Measurements from ENCODE around the gene CBX4. TPM values are rescaled to one million over a fixed set of nuclear protein-coding genes. Genes with fewer than 3 reads are reported as not detected.

The CBX4 gene
- total RNA-seq, 1 donor from 2014 or later: 16.9 TPM

DNA sequence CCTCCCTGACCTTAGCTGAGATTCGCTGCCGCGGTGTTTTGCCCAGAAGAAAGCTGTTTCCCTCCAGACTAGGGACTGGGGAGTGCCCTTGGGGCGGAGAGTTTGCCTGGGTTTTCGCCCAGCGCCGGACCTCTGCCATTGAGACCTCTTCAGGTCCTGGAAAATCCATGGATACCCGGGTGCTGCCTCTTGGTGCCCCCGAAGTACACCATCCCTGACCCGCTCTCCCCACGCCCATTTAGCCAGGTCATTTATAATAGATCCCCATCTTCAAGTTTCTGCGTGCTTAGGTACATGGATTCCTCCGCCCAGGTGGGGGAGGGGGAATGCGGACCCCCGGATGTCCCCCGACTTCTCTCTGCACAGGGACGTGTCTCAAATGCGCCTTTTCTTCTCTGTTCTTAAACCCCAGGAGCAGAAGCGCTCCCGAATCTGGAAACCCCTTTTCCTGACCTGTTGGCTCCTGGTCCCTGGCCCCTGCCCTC lies 27.3 kb downstream of the CBX4 start:
- H3K36me3 Mint-ChIP-seq (ENCODE audit: low read depth, unreplicated experiment): peaks cover 2% of the 10 kb centered on the region
- H3K27me3 Mint-ChIP-seq (ENCODE audit: low read depth, unreplicated experiment): peaks cover 50% of the 10 kb centered on the region
- Histone ChIP-seq H3K36me3 (ENCODE audit: insufficient read depth, low read length) (no peaks in the 10 kb centered on the region), H3K4me1 (ENCODE audit: insufficient read depth, low read length) (peaks cover 20% of the 10 kb centered on the region), H3K9ac (ENCODE audit: low read length) (no peak overlapping the region), H3K27ac (ENCODE audit: low read depth, low read length) (no peak overlapping the region), H3K9me3 (ENCODE audit: insufficient read depth, low read depth, low read length) (no peaks in the 10 kb centered on the region), H3K4me3 (ENCODE audit: insufficient read depth, low read depth, low read length) (no peak overlapping the region), H3K4me2 (ENCODE audit: low read length) (peak overlapping the region; percentile 81), H2AFZ (ENCODE audit: low read depth, low read length) (peak overlapping the region; percentile 61), H3K27me3 (ENCODE audit: insufficient read depth, low read length) (peaks cover 68% of the 10 kb centered on the region), H4K20me1 (ENCODE audit: insufficient read depth, low read length) (no peaks in the 10 kb centered on the region), H3K79me2 (ENCODE audit: insufficient read depth, low read length) (no peaks in the 10 kb centered on the region)
- peak; percentile 7 for TF ChIP-seq EZH2 (IDR thresholded peaks at IDR 0.05; ENCODE audit: insufficient read depth, low read length)
- TF ChIP-seq, protein P1, sequence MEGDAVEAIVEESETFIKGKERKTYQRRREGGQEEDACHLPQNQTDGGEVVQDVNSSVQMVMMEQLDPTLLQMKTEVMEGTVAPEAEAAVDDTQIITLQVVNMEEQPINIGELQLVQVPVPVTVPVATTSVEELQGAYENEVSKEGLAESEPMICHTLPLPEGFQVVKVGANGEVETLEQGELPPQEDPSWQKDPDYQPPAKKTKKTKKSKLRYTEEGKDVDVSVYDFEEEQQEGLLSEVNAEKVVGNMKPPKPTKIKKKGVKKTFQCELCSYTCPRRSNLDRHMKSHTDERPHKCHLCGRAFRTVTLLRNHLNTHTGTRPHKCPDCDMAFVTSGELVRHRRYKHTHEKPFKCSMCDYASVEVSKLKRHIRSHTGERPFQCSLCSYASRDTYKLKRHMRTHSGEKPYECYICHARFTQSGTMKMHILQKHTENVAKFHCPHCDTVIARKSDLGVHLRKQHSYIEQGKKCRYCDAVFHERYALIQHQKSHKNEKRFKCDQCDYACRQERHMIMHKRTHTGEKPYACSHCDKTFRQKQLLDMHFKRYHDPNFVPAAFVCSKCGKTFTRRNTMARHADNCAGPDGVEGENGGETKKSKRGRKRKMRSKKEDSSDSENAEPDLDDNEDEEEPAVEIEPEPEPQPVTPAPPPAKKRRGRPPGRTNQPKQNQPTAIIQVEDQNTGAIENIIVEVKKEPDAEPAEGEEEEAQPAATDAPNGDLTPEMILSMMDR (IDR thresholded peaks at IDR 0.05; ENCODE audit: insufficient read depth, low read depth, low read length): no peak
- DNase-seq (ENCODE audit: low read depth) (no peak), FAIRE-seq (no peak)
- H3K4me3 Mint-ChIP-seq (ENCODE audit: unreplicated experiment): no peak overlapping the region
- H3K27ac Mint-ChIP-seq (ENCODE audit: unreplicated experiment): peak overlapping the region; percentile 69
- peaks cover 6% of the 10 kb centered on the region for H3K4me1 Mint-ChIP-seq (ENCODE audit: low read depth, unreplicated experiment)
- peaks cover 15% of the 10 kb centered on the region for H3K9me3 Mint-ChIP-seq (ENCODE audit: unreplicated experiment)

DNA sequence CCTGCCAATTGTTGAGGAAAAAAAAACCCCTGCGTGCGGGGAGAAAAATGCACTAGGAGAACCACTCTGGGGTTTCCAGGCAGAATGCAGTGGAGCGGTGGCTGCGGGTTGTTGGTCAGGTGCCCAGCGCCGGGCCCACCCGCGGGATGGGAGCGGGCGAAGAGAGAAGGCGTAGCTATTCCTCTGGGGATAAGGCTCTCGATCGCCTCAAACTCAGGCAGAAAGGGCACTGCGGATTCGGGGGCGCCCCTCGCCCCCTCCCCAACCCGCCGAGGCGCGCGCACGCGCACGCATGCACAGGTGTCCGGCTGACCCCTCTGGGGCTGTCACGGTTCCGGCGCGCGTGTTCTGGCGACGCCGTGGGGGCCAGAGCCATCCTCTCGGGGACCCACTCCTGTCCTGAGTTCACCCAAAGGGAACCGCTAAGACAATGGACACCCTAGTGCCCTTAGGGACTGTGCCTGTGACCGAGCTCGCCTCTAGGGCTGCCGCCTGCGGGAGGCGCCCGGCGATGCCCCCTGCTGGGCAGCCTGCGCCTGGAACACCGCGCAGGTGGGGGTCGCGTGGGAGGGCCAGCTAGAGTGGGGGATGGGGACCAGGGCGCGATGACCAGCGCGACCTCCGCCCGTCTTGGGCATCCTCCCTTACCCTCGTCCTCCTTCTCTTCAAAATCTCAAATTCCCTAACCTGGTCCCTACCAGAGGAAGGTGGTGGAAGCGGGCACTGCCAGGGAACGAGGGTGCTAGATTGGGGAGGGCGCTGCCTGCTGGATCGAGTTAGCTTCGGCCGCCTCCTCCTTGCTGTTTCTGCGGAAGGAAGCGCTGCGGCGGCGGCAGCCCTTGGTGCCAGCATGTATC lies 28.0 kb downstream of the CBX4 start:
- Mint-ChIP-seq H3K4me3 (ENCODE audit: unreplicated experiment) (no peak overlapping the region), H3K36me3 (ENCODE audit: low read depth, unreplicated experiment) (peaks cover 2% of the 10 kb centered on the region), H3K27ac (ENCODE audit: unreplicated experiment) (peak overlapping the region; percentile 66), H3K4me1 (ENCODE audit: low read depth, unreplicated experiment) (peaks cover 6% of the 10 kb centered on the region), H3K9me3 (ENCODE audit: unreplicated experiment) (peaks cover 13% of the 10 kb centered on the region), H3K27me3 (ENCODE audit: low read depth, unreplicated experiment) (peaks cover 52% of the 10 kb centered on the region)
- Histone ChIP-seq H3K79me2 (ENCODE audit: insufficient read depth, low read length) (no peaks in the 10 kb centered on the region), H3K9me3 (ENCODE audit: insufficient read depth, low read depth, low read length) (no peaks in the 10 kb centered on the region), H4K20me1 (ENCODE audit: insufficient read depth, low read length) (no peaks in the 10 kb centered on the region), H3K9ac (ENCODE audit: low read length) (no peak overlapping the region), H3K27me3 (ENCODE audit: insufficient read depth, low read length) (peaks cover 68% of the 10 kb centered on the region), H3K27ac (ENCODE audit: low read depth, low read length) (no peak overlapping the region), H3K36me3 (ENCODE audit: insufficient read depth, low read length) (no peaks in the 10 kb centered on the region), H3K4me1 (ENCODE audit: insufficient read depth, low read length) (peaks cover 20% of the 10 kb centered on the region), H2AFZ (ENCODE audit: low read depth, low read length) (peak overlapping the region; percentile 61), H3K4me2 (ENCODE audit: low read length) (peak overlapping the region; percentile 68), H3K4me3 (ENCODE audit: insufficient read depth, low read depth, low read length) (no peak overlapping the region)
- FAIRE-seq: no peak
- DNase-seq (ENCODE audit: low read depth): no peak
- peak; percentile 91 for TF ChIP-seq EZH2 (IDR thresholded peaks at IDR 0.05; ENCODE audit: insufficient read depth, low read length)
- TF ChIP-seq, protein P1 (IDR thresholded peaks at IDR 0.05; ENCODE audit: insufficient read depth, low read depth, low read length): peak; percentile 28
